Measurements from ENCODE around the gene P2RY12. TPM values are rescaled to one million over a fixed set of nuclear protein-coding genes. Genes with fewer than 3 reads are reported as not detected.

P2RY12 gene
- total RNA-seq, 1 experiment from 2014 or later = not detected

DNA sequence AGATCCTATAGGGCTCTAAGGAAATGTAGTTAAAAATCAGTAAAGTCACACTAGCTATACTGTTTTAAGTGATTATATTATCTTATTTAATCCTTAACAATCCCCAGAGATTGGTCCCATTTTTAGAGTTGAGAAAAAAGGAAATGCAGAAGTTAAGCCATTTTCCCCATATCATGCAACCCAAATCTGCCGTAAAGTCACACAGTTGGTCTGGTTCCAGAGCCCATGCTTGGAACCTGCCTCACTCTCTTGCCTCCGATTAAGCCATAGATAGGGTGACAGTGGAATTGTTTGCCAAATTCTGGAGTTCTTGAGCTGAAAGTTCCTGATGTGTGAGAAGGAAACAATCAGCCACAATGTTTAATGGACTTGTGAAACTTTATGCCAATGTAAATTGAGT lies 52.9 kb downstream of the P2RY12 start:
- no peaks in the 10 kb centered on the region for H3K36me3 ChIP-seq
- no peaks in the 10 kb centered on the region for H3K4me1 ChIP-seq
- H3K9me3 ChIP-seq (replicated peaks) = no peaks in the 10 kb centered on the region
- H3K27me3 ChIP-seq = no peaks in the 10 kb centered on the region; the same call in 1 of the 2 replicates
- no peak overlapping the region for H3K27ac ChIP-seq
- no peak for DNase-seq
- no peak overlapping the region for H3K4me3 ChIP-seq

DNA sequence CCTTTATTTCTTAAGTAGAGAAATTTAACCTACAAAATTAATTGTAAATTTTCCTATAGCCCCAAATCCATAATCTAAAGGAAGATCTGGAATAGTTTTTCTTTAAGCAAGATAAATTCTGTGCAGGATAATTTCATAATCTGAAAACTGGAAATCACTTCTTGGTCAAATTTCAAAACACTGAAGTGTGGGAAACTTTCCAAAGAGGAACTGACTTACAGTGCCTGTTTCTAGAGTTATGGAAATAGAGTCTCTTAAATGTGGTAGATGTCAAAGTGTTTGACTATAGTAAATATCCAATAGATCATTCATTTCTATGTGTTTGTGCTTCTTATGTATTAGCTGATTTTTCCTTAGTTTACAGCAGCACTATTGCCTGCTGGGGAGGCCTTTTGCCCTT lies 53.7 kb downstream of the P2RY12 start:
- no peaks in the 10 kb centered on the region; the same call in 1 of the 2 replicates for H3K27me3 ChIP-seq
- no peaks in the 10 kb centered on the region for H3K4me1 ChIP-seq
- H3K4me3 ChIP-seq = no peak overlapping the region
- H3K27ac ChIP-seq = no peak overlapping the region
- no peaks in the 10 kb centered on the region for H3K36me3 ChIP-seq
- DNase-seq = no peak
- no peaks in the 10 kb centered on the region for H3K9me3 ChIP-seq (replicated peaks)

DNA sequence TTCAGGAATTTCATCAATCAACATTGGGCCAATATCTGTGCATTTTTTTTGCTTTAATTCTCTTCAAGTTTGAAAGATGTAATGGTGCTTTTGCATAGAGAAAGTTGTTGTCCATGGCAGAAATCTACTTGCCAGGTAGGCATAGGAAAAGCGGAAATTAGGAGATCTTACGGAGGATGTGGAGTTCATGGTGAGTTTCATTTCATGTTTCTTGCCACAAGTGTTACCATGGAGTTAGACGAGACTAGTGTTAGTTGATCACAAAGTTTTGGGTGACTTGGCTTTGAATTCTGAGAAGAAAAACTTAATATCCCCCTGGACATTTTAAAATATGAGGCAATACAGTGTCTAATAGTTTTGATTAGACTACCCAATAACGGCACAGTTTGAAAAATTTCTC lies 54.2 kb downstream of the P2RY12 start:
- Histone ChIP-seq H3K9me3 (replicated peaks) (no peaks in the 10 kb centered on the region), H3K27me3 (no peaks in the 10 kb centered on the region; the same call in 1 of the 2 replicates), H3K4me3 (no peak overlapping the region), H3K36me3 (no peaks in the 10 kb centered on the region), H3K4me1 (no peaks in the 10 kb centered on the region), H3K27ac (no peak overlapping the region)
- no peak for DNase-seq

DNA sequence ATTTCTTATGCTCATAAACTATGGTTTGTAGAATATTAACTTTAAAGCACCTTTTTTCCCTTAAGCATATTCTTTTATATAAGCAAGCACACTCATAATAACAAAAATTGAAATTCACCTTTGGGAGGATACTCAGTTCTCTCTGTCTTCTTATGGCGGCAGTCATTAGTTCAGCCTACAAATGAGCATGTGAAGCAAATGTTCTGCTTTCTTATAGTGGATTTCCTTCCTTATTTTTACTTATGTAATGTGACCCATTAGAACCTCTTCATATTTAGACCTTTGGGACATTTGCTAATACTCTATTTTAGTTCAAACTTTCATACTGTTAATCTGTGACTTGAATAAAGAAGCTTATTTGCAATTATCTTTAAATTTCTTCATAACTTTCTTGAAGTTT lies 55.2 kb downstream of the P2RY12 start, which contains the start of gene P2RY13:
TSS of gene P2RY13 (minus strand) at position 187 of the 400 bp plus-strand sequence. CDS start at position 166, 21 bp downstream.
- no peaks in the 10 kb centered on the region for H3K4me1 ChIP-seq
- H3K4me3 ChIP-seq = no peak within 1 kb of the TSS
- H3K27me3 ChIP-seq = no peaks in the 10 kb centered on the region
- H3K36me3 ChIP-seq = no peaks in the 10 kb centered on the region
- H3K9me3 ChIP-seq (replicated peaks) = no peaks in the 10 kb centered on the region
- no peak within 1 kb of the TSS for H3K27ac ChIP-seq
- no peak for DNase-seq

DNA sequence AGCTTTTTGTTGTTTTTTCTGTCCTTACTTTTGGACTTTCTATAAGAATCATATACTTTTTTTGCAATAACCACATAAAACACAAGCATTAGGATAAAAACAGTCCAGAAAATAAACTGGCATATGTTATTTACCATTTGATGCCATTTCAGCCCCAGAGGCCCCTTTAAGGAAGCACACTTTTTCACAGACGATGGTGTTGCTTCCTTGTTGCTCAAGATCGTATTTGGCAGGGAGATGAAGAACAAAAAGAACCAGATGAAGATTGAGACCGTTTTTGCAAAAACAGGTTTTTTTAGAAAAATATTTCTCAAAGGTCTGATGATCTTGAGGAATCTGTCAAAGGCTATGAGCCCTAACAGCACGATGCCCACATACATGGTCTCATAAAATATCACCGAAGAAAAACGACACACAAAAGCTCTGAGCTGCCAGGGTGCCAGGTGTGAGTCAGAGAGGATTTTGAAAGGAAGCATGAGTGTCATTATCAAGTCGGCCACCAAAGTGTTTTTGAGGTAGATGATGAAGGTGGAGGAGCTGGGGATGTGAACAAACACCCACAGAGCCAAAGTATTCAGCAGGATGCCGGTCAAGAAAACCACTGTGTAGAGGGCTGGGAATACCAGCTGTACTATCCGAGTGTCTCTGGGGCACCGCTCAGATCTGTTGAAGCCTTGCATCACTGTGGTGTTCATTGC lies 56.1 kb downstream of the P2RY12 start:
- DNase-seq = no peak
- H3K4me1 ChIP-seq = no peaks in the 10 kb centered on the region
- no peaks in the 10 kb centered on the region for H3K9me3 ChIP-seq (replicated peaks)
- H3K4me3 ChIP-seq = no peak overlapping the region
- H3K36me3 ChIP-seq = no peaks in the 10 kb centered on the region
- no peaks in the 10 kb centered on the region for H3K27me3 ChIP-seq
- H3K27ac ChIP-seq = no peak overlapping the region

DNA sequence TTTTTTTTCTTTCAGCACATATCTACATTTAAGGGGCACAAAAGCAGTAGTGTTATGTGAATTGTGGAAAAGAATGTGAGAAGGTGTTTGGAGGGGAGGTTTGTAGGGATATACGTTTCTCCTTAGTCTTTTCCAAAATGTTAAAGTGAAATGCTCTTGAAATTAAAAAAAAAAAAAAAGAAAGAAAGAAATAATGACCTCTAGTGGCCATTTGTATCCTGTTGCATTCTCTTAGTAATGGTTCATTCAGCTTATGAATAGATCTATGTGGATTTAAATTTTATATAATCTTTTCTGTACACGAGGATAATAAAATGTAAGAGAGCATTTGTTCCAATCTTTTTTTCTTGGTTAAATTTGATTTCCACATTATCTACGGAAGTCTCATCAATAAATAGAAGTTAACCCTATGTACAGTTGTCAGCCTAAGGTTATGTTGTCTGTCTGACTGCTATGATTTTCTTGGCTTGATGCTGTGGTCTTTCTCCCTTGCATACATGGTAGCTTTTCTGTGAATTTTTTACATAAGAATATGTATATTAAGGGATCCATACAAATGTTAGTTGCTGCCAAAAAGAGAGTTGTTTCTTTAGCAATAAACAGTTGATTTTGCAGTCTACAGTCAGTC lies 56.9 kb downstream of the P2RY12 start:
- H3K27ac ChIP-seq = no peak overlapping the region
- no peak overlapping the region for H3K4me3 ChIP-seq

DNA sequence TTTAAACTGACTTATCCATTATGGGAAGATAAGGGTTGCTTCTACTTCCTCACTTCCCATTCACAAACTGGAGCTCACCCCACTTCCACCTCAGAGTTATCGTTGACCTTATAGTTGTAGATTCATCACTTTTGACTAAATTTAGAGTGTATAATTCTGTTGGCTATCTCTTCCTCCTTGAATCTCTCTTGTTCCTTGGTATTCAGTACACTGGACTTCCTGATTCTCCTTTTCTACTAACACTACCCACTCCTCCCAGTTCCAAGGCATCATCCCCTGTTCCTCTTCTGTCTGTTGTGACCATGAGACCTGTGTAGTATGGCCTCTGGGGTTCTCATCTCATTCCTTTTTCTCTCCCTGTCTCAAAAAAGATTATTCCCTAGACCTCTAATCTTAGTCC lies 62.0 kb downstream of the P2RY12 start:
- H3K4me1 ChIP-seq = no peaks in the 10 kb centered on the region
- H3K4me3 ChIP-seq = no peak overlapping the region
- no peak overlapping the region for H3K27ac ChIP-seq
- H3K9me3 ChIP-seq (replicated peaks) = no peaks in the 10 kb centered on the region
- peaks cover 6% of the 10 kb centered on the region; the same call in 1 of the 2 replicates for H3K27me3 ChIP-seq
- H3K36me3 ChIP-seq = no peaks in the 10 kb centered on the region
- DNase-seq = no peak

More for the DNA sequence above, 56.9 kb downstream of the P2RY12 start:
- Histone ChIP-seq H3K36me3 (no peaks in the 10 kb centered on the region), H3K9me3 (replicated peaks) (no peaks in the 10 kb centered on the region), H3K4me1 (no peaks in the 10 kb centered on the region), H3K27me3 (no peaks in the 10 kb centered on the region)
- DNase-seq = peak in 1 of 2 experiments; percentile 13

DNA sequence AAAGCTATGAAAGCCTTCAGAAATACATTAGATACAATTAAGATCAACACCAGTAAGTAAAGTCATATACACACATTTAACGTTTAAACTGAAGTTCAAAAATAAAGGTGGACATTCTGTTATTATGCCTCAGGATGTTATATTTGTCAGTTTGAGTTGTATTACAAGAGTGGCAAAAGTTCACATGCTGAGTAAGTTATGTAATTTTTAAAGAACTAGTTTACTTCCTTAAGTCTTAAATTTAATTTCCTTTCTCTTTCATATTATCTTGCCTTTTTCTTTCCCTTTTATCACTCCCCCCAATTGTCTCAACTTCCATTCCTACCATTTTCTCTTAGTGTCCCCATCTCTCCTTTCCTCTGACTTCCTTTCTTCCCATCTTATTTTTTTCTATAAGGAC lies 63.0 kb downstream of the P2RY12 start:
- no peak overlapping the region for H3K4me3 ChIP-seq
- H3K4me1 ChIP-seq = no peaks in the 10 kb centered on the region
- H3K27me3 ChIP-seq = peaks cover 6% of the 10 kb centered on the region; the same call in 1 of the 2 replicates
- DNase-seq = no peak
- H3K36me3 ChIP-seq = no peaks in the 10 kb centered on the region
- no peak overlapping the region for H3K27ac ChIP-seq
- H3K9me3 ChIP-seq (replicated peaks) = no peaks in the 10 kb centered on the region

DNA sequence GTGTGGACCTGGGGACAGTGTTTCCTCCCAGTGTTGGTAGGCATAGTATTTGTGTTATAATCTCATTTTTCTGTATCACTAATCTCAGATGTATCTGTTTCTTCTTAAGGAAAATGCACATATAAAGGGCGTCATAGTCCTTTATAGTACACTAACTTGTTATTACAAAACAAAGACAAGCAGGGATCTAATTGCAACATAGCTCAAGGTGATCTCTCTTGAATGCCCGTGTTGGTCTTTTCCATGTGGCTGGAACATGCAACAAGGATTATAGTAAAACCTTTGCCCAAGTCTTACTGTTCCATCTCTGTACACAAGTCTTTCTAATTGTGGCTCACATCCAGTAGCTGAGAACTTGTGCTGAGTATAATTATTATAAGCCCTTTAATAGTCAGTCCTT lies 64.4 kb downstream of the P2RY12 start:
- no peaks in the 10 kb centered on the region for H3K9me3 ChIP-seq (replicated peaks)
- no peaks in the 10 kb centered on the region for H3K36me3 ChIP-seq
- no peaks in the 10 kb centered on the region for H3K4me1 ChIP-seq
- no peak overlapping the region for H3K27ac ChIP-seq
- H3K4me3 ChIP-seq = no peak overlapping the region
- DNase-seq = no peak
- H3K27me3 ChIP-seq = peaks cover 9% of the 10 kb centered on the region; the same call in 1 of the 2 replicates

DNA sequence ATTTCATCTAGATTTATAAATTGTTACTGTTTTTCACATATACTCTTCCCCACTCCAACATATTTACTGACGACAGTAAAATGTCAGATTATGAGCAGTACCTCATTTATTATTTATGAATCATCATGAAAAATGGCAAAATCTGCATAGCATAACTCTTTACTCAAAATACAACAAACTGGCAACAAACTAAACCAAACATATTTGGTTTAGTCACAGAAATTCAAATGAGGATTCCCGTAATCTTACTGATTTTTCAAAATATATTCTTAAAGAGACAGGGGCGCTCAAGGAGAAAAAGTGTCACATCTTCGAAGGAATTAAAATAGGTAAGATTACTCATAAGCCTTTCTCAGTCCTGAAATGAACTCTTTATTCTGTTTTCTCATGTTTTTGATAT lies 64.9 kb downstream of the P2RY12 start:
- Histone ChIP-seq H3K27ac (no peak overlapping the region), H3K4me1 (no peaks in the 10 kb centered on the region), H3K36me3 (no peaks in the 10 kb centered on the region), H3K27me3 (peaks cover 9% of the 10 kb centered on the region; the same call in 1 of the 2 replicates), H3K9me3 (replicated peaks) (no peaks in the 10 kb centered on the region), H3K4me3 (no peak overlapping the region)
- no peak for DNase-seq

DNA sequence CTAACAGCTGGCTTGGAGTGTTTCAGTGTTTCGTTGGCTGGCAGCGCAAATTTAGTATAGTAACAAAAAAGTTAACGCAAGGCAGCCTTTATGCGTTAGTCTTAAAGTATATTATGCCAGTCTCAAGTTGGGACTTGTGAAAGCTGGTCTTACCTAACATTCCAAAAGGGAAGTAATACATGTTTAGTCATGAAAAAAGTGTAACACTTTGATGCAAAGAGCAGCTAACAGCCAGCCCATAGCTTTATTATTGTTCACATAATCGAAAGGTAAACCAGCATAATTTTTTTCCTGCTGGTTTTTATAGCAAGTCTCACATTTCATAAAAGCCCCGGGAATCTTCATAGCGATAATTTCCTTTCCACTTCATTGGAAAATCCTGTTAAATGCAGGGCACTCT lies 65.6 kb downstream of the P2RY12 start:
- H3K27ac ChIP-seq = no peak overlapping the region
- no peak overlapping the region for H3K4me3 ChIP-seq
- no peaks in the 10 kb centered on the region for H3K9me3 ChIP-seq (replicated peaks)
- no peak for DNase-seq
- H3K27me3 ChIP-seq = peaks cover 9% of the 10 kb centered on the region; the same call in 1 of the 2 replicates
- H3K36me3 ChIP-seq = no peaks in the 10 kb centered on the region
- no peaks in the 10 kb centered on the region for H3K4me1 ChIP-seq

DNA sequence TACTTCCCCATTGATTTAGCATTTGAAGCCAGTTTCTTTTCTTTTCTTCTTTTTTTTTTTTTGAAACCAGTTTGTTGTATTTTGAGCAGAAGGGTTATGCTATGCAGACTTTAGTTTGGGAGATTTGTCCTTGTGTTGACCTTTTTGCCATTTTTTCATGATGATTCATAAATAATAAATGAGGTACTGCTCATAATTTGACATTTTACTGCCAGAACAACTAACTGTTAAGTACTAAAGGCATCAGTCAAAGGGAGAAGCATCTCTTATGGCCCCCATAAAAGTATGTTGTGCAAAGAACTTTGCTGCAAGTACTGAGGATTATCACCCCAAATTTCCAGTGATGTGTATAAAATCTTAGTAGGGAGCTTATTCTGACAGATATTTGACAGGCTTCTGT lies 66.2 kb downstream of the P2RY12 start:
- H3K27ac ChIP-seq = no peak overlapping the region
- no peaks in the 10 kb centered on the region for H3K9me3 ChIP-seq (replicated peaks)
- H3K36me3 ChIP-seq = no peaks in the 10 kb centered on the region
- H3K27me3 ChIP-seq = peaks cover 9% of the 10 kb centered on the region; the same call in 1 of the 2 replicates
- no peak for DNase-seq
- no peaks in the 10 kb centered on the region for H3K4me1 ChIP-seq
- H3K4me3 ChIP-seq = no peak overlapping the region

DNA sequence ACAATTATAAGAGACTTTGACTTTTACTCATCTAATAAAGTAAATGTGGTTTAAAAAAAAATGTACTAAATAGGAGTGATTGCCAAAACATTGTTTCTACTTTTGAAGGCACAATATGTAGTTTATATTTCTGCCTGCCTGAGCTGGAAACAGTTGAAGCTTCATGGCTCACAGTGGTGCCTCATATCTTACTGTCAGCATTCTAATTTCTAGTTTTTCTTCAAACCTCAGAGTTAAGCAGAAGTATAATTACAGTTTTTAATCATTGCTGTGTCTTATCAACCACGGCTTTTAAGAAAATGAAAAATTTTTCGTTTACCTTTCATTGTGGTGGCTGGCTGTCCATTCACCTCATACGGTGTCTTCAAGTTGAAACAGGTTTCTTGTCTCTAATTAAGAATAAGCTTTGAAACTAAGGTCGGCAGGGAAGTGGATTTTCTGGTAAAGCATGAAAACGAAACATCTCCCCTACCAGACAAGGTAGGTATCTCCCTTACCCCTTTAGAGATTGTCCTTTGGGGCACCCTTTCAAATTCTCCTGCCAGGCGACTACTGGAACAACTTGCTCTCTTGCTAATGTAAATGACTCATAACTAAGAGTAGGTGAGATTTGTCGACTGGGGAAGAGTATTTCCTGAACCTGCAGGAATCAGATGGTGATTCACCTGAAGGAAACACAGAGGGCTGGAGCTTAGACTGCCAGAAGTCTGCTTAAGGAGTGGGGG lies 68.1 kb downstream of the P2RY12 start, which contains the start of gene GPR87:
TSS of gene GPR87 (minus strand) at position 554 of the 725 bp plus-strand sequence. CDS start 16,720 bp downstream, outside the sequence.
- no peak within 1 kb of the TSS for H3K27ac ChIP-seq
- no peaks in the 10 kb centered on the region for H3K4me1 ChIP-seq
- H3K4me3 ChIP-seq = no peak within 1 kb of the TSS
- H3K27me3 ChIP-seq = peaks cover 9% of the 10 kb centered on the region; the same call in 1 of the 2 replicates
- no peak for DNase-seq
- no peaks in the 10 kb centered on the region for H3K9me3 ChIP-seq (replicated peaks)
- H3K36me3 ChIP-seq = no peaks in the 10 kb centered on the region

DNA sequence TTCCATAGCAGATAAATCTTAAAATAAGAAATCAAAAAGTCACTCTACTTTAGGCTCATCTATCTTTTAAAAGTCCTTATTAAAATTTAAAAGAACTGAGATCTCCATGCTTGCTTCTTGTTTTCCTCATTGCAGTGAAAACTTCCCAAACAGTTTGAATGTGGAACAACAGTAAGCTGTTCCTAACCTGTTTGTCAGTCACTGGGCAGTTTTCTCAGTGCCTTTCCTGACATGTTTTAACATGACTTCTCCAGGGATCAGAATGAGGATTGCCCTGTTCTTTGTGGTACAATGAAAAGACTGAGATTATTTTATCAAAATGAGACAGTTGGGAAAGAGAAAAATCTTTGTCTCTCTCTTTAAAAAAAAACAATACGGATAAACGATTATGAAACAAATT lies 68.7 kb downstream of the P2RY12 start:
- no peaks in the 10 kb centered on the region for H3K4me1 ChIP-seq

DNA sequence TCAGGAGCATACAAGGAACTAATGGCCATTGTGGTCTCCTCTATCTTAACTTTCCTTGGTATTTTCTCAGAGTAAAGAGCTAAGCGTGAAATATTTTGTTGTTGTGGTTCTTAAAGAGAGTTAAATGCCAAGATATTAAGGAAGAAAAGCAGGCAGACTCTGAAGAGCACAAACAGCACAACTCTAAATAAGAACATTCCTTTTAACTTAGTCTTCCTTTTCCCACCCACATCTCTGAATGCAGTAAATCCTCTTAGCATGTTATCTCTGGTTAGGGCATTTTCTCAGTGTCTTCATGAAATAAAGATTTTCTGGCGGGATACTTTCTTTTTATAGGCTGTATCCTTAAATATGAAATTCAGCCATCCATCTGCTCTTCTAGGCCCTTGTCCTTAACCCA lies 69.4 kb downstream of the P2RY12 start:
- H3K4me1 ChIP-seq = no peaks in the 10 kb centered on the region
- no peak overlapping the region for H3K27ac ChIP-seq

More for the DNA sequence above, 68.7 kb downstream of the P2RY12 start:
- no peak overlapping the region for H3K27ac ChIP-seq
- DNase-seq = no peak
- no peak overlapping the region for H3K4me3 ChIP-seq
- H3K9me3 ChIP-seq (replicated peaks) = no peaks in the 10 kb centered on the region
- H3K36me3 ChIP-seq = no peaks in the 10 kb centered on the region
- H3K27me3 ChIP-seq = peaks cover 9% of the 10 kb centered on the region; the same call in 1 of the 2 replicates

More for the DNA sequence above, 69.4 kb downstream of the P2RY12 start:
- H3K36me3 ChIP-seq = no peaks in the 10 kb centered on the region
- H3K9me3 ChIP-seq (replicated peaks) = no peaks in the 10 kb centered on the region
- peaks cover 9% of the 10 kb centered on the region; the same call in 1 of the 2 replicates for H3K27me3 ChIP-seq
- no peak for DNase-seq
- no peak overlapping the region for H3K4me3 ChIP-seq

Measured in SJCRH30 (cell line).